ENCODE results near the gene SPOCK1.

The SPOCK1 gene

DNA sequence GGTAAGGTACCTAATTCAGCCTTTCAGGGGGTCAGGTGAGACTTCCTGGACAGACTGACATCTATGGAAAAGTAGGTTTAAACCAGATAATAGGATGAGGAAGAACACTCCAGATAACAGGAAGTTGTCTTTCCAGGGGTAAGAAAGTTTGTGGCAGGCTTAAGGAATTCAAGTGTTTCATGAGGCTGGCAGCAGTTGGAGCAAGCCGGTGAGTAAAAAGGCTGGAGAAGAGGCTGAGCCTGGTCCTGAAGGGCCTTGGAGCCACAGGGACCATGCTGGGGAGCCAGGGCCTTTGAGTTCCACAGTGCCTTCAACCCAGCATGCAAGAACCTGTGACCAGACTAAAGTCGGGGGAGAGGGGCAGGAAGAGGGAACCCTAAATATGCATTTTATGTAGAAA, 353.4 kb downstream of the SPOCK1 start:
- TF ChIP-seq, protein P1, sequence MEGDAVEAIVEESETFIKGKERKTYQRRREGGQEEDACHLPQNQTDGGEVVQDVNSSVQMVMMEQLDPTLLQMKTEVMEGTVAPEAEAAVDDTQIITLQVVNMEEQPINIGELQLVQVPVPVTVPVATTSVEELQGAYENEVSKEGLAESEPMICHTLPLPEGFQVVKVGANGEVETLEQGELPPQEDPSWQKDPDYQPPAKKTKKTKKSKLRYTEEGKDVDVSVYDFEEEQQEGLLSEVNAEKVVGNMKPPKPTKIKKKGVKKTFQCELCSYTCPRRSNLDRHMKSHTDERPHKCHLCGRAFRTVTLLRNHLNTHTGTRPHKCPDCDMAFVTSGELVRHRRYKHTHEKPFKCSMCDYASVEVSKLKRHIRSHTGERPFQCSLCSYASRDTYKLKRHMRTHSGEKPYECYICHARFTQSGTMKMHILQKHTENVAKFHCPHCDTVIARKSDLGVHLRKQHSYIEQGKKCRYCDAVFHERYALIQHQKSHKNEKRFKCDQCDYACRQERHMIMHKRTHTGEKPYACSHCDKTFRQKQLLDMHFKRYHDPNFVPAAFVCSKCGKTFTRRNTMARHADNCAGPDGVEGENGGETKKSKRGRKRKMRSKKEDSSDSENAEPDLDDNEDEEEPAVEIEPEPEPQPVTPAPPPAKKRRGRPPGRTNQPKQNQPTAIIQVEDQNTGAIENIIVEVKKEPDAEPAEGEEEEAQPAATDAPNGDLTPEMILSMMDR (IDR thresholded peaks at IDR 0.05; ENCODE audit: borderline replicate concordance, insufficient read depth, low read depth, low read length): no peak
- no peak overlapping the region for H3K4me3 ChIP-seq (ENCODE audit: low read depth, low read length)

DNA sequence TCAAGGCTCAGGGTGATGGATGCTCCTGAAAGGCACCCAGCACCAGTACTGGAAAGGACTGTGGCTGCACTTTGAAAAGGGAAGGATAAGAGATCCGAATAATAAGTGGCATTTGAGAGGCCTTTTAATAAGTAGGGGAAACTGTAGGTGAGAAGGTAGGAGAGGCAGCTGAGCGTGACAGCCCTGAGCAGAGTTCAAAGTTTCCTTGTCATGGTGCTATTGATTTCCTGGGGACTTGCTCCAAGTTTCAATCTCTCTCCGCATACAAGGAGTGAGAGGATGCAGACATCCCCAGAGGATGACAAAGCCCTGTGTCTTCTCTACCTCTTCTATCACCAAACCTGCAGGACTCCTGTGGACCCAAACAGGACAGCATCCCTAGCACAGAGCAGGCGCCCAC, 354.5 kb downstream of the SPOCK1 start:
- TF ChIP-seq, protein P1 (IDR thresholded peaks at IDR 0.05; ENCODE audit: borderline replicate concordance, insufficient read depth, low read depth, low read length): no peak
- no peak overlapping the region for H3K4me3 ChIP-seq (ENCODE audit: low read depth, low read length)

DNA sequence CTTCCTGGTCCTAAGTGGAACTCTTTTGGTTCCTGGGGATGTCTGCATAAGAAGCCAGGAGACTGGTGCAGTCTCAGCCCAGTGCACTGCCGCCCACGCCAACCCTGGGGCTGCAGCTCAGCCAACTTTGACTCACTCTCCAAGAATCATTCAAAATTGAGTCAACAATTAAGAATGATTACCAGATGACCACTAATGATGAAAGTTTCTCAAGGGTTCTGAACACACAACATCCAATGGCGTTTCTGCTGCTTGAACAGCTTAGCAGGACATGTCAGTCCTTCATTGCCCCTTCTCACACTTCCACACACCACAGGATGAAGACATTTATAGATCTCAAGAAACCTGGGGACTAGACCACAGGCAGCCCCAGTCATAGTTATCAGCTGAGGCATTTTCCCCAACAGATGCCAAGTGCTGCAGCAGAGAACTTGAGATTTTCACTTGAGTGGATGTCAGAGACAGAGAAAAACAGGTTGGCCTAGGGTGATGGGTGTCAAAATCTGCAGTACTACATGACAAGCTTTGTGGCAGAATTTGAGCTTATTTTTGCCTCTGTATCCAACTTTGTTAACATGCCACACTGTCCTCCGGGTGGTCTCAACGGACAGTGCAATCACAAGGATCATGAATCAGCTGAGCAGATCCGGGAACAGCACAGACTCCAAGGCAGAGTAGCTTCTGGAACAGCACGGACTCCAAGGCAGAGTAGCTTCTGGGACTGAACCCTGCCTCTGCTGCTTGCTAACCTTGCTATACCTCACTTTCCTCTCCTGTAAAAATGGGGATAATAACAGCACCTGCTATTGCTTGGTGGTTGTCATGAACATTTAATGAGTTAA, 356.1 kb downstream of the SPOCK1 start:
- TF ChIP-seq, protein P1 (IDR thresholded peaks at IDR 0.05; ENCODE audit: borderline replicate concordance, insufficient read depth, low read depth, low read length): no peak

DNA sequence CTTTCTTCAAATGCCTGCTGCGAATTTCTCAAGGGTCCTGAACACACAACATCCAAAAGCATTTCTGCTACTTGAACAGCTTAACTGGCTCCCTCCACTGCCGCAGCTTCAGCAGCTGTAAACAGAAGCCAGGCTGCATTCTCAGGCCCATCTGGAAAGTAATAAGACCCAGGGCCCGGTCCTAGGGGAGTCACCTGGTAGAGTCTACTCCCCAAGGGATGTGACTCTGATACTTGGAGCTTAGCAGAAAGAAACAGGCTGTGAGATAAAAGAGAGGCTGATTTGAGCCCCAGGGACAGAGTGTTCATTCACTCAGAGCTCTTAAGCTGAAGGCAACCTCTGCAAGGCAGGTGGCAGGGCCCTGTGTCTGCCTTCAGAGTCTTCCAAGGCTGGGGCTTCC, 356.8 kb downstream of the SPOCK1 start:
- no peak overlapping the region for H3K4me3 ChIP-seq (ENCODE audit: low read depth, low read length)

More for the DNA sequence above, 356.1 kb downstream of the SPOCK1 start:
- H3K4me3 ChIP-seq (ENCODE audit: low read depth, low read length): no peak overlapping the region

DNA sequence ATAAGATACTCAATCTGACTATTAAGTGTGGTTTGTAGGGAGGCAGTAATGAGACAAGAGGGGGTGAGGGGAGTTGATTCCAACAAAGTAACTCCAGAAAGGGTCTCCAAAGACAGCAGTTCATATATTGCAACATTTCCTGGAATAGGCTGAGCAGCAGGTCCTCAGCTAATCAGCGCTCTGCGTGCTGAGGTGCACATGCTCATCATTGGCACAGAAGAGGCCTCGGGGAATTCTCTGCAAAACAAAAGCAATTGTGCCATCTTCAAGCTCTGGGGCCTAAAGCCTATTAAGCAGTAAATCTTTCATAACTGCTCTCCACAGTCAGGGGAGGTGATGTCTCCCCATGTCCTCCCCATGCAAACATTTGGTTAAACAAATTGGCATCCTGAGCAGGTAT, 357.3 kb downstream of the SPOCK1 start:
- H3K4me3 ChIP-seq (ENCODE audit: low read depth, low read length): no peak overlapping the region
- TF ChIP-seq, protein P1 (IDR thresholded peaks at IDR 0.05; ENCODE audit: borderline replicate concordance, insufficient read depth, low read depth, low read length): no peak

More for the DNA sequence above, 356.8 kb downstream of the SPOCK1 start:
- TF ChIP-seq, protein P1 (IDR thresholded peaks at IDR 0.05; ENCODE audit: borderline replicate concordance, insufficient read depth, low read depth, low read length): no peak

DNA sequence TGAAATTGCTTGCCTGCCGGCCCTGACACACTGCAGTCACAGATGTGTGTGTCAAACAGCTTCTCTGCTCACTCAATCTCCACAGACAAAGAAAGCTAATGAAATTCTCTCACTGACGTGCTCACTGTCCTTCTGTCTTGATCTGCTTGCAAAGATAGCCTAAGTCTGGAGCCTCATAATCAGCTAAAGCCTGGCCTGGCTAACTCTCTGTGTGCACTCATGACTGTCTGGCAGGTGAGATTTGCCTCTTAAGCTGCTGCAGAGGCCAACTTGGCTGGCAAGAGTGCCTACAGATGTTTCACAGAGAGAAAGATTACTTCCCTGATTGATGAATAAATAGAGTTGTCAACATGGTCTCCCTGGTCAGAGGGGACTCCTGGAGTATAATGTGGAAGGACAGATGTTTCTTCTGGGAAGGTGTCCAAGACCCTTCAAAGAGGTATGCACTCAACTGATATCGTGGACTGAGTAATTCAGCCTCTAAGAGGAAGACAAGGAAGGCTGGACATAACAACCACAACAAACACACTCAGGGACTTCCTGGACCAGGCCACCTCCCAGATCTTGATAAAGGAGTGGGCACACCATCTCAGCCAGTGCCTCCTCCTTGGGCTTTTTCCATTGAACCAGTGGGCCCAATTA, 362.0 kb downstream of the SPOCK1 start:
- no peak overlapping the region for H3K4me3 ChIP-seq (ENCODE audit: low read depth, low read length)
- TF ChIP-seq, protein P1 (IDR thresholded peaks at IDR 0.05; ENCODE audit: borderline replicate concordance, insufficient read depth, low read depth, low read length): no peak

Measured in GM12875 (cell line).